Esophagus muscularis mucosa (tissue), 3 donors: ENCODE measurements around the gene ACTN4.

Experiments used
- POLR2A ChIP-seq: fragments of 450-650 bp; IDR thresholded peaks from one replicate; pipeline ENCODE4 v1.6.1; 2017; ENCODE audit warnings: antibody characterized with exemption, moderate library complexity, mild to moderate bottlenecking, low read depth
- TF ChIP-seq, protein P1 (sequence below), 3 experiments: fragments of 200-600 bp in 2 of 3; fragments of 450-650 bp in 1 of 3; sonication (generic) in 2 of 3; IDR thresholded peaks; one replicate each; pipeline ENCODE4 v1.5.1; 2017 to 2019; ENCODE audit warnings: antibody characterized with exemption in 3 of 3, mild to moderate bottlenecking in 2 of 3, moderate library complexity in 1 of 3

DNA sequence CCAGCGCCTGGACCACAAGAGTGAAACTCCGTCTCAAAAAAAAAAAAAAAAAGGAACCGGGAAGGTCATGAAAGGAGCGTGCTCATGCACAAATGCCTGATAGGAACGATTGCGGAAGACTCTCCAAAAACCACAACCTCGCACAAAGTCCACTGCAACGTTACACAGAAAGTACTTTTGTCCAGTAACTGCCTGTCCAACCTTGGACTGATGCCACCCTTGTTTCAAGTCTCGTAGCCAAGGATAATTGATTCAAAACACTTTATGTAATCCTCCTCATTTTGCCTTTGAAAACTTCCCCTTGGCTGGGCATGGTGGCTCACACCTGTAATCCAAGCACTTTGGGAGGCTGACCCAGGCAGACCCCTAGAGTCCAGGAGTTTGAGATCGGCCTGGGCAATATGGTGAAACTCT is 112.1 kb downstream of the ACTN4 start:
- TF ChIP-seq, protein P1, sequence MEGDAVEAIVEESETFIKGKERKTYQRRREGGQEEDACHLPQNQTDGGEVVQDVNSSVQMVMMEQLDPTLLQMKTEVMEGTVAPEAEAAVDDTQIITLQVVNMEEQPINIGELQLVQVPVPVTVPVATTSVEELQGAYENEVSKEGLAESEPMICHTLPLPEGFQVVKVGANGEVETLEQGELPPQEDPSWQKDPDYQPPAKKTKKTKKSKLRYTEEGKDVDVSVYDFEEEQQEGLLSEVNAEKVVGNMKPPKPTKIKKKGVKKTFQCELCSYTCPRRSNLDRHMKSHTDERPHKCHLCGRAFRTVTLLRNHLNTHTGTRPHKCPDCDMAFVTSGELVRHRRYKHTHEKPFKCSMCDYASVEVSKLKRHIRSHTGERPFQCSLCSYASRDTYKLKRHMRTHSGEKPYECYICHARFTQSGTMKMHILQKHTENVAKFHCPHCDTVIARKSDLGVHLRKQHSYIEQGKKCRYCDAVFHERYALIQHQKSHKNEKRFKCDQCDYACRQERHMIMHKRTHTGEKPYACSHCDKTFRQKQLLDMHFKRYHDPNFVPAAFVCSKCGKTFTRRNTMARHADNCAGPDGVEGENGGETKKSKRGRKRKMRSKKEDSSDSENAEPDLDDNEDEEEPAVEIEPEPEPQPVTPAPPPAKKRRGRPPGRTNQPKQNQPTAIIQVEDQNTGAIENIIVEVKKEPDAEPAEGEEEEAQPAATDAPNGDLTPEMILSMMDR (IDR thresholded peaks at IDR 0.05) = no peak
- no peak for TF ChIP-seq POLR2A
